NCI-H226 (cell line): ENCODE results near the gene DAAM1.

Experiments used
- DNase-seq: peaks from one replicate; pipeline ENCODE4 v3.0.0-alpha.2; 2015

DAAM1 gene

GRCh38 chr14:59262717-59263454 lies 74.4 kb downstream of the DAAM1 start:
- no peak for DNase-seq

GRCh38 chr14:59265808-59266207 lies 77.3 kb downstream of the DAAM1 start:
- peak; percentile 83 for DNase-seq

- peak; percentile 67 for DNase-seq
Measured at GRCh38 chr14:59267046-59267445, 78.6 kb downstream of the DAAM1 start.

- peak; percentile 63 for DNase-seq
Measured at GRCh38 chr14:59268011-59268410, 79.5 kb downstream of the DAAM1 start.

- DNase-seq: no peak
Measured at GRCh38 chr14:59268858-59269257, 80.4 kb downstream of the DAAM1 start.

GRCh38 chr14:59269466-59269865 lies 81.0 kb downstream of the DAAM1 start:
- DNase-seq: no peak

GRCh38 chr14:59271256-59271655 lies 82.8 kb downstream of the DAAM1 start:
- DNase-seq: no peak

- peak; percentile 43 for DNase-seq
Measured at GRCh38 chr14:59271734-59272133, 83.3 kb downstream of the DAAM1 start.

- no peak for DNase-seq
Measured at GRCh38 chr14:59272633-59273032, 84.2 kb downstream of the DAAM1 start.

- no peak for DNase-seq
Measured at GRCh38 chr14:59273737-59274136, 85.3 kb downstream of the DAAM1 start.

GRCh38 chr14:59274991-59275391 lies 86.5 kb downstream of the DAAM1 start:
- peak; percentile 51 for DNase-seq

GRCh38 chr14:59275668-59276067 lies 87.2 kb downstream of the DAAM1 start:
- peak; percentile 87 for DNase-seq

- no peak for DNase-seq
Measured at GRCh38 chr14:59276235-59276634, 87.8 kb downstream of the DAAM1 start.

GRCh38 chr14:59277659-59278058 lies 89.2 kb downstream of the DAAM1 start:
- peak; percentile 46 for DNase-seq

- peak; percentile 91 for DNase-seq
Measured at GRCh38 chr14:59278111-59278510, 89.6 kb downstream of the DAAM1 start.

GRCh38 chr14:59280961-59281360 lies 92.5 kb downstream of the DAAM1 start:
- no peak for DNase-seq

GRCh38 chr14:59281609-59282377 lies 93.3 kb downstream of the DAAM1 start:
- DNase-seq: peak; percentile 81

- peak; percentile 40 for DNase-seq
Measured at GRCh38 chr14:59282378-59282765, 93.9 kb downstream of the DAAM1 start.

- DNase-seq: peak; percentile 83
Measured at GRCh38 chr14:59283361-59283760, 94.9 kb downstream of the DAAM1 start.

GRCh38 chr14:59284059-59284458 lies 95.6 kb downstream of the DAAM1 start:
- DNase-seq: peak; percentile 25

GRCh38 chr14:59292028-59292427 lies 103.6 kb downstream of the DAAM1 start:
- DNase-seq: no peak

- DNase-seq: no peak
Measured at GRCh38 chr14:59292921-59293534, 104.6 kb downstream of the DAAM1 start.

- no peak for DNase-seq
Measured at GRCh38 chr14:59293935-59294661, 105.6 kb downstream of the DAAM1 start.
